Natural killer cell (primary cell): ENCODE results near the gene RARG. TPM values are rescaled to one million over a fixed set of nuclear protein-coding genes. Genes with fewer than 3 reads are reported as not detected.

ENCODE experiments used
- ATAC-seq, 3 donors: fragments of 150-1000 bp in 2 of 3; fragments of 200-7000 bp in 1 of 3; cut with Tn5 transposase; 1 replicate in 1 of 3; 2 replicates in 2 of 3; pipeline ENCODE4 v1.10.0; 2021; ENCODE audit warnings: mild to moderate bottlenecking in 2 of 3, moderate library complexity in 2 of 3
- DNase-seq, 2 donors: peaks; one replicate each; pipeline versions ENCODE4 v3.0.0 to v3.0.0-alpha.2; 2013 to 2021; ENCODE audit warnings: mixed read lengths in 1 of 2
- H3K27ac ChIP-seq: one replicate; pipeline ENCODE4 v1.5.1; 2013; ENCODE audit warnings: mild to moderate bottlenecking, low read length
- H3K27me3 ChIP-seq: one replicate; pipeline ENCODE4 v1.6.1; 2013; ENCODE audit warnings: low read length; ENCODE audit not compliant: control insufficient read depth, insufficient read depth
- H3K36me3 ChIP-seq: one replicate; pipeline ENCODE4 v1.6.1; 2013; ENCODE audit warnings: low read length; ENCODE audit not compliant: control insufficient read depth, insufficient read depth
- H3K4me1 ChIP-seq: one replicate; pipeline ENCODE4 v1.6.1; 2013; ENCODE audit warnings: low read length; ENCODE audit not compliant: control insufficient read depth, insufficient read depth
- H3K4me3 ChIP-seq: one replicate; pipeline ENCODE4 v1.5.1; 2013; ENCODE audit warnings: low read length
- H3K9me3 ChIP-seq: one replicate; pipeline ENCODE4 v1.6.1; 2013; ENCODE audit warnings: low read length; ENCODE audit not compliant: control insufficient read depth, insufficient read depth
- H3K27ac Mint-ChIP-seq, 2 donors: one replicate each; pipeline ENCODE4 v1.8.0; 2022; ENCODE audit warnings: mild to moderate bottlenecking in 2 of 2, mixed read lengths in 2 of 2, moderate library complexity in 1 of 2
- H3K27me3 Mint-ChIP-seq, 2 donors: one replicate each; pipeline ENCODE4 v1.8.0; 2022; ENCODE audit warnings: low read depth in 2 of 2, mixed read lengths in 2 of 2
- H3K36me3 Mint-ChIP-seq: one replicate; pipeline ENCODE4 v1.8.0; 2022; ENCODE audit warnings: mixed read lengths
- H3K4me1 Mint-ChIP-seq, 2 donors: one replicate each; pipeline ENCODE4 v1.8.0; 2022; ENCODE audit warnings: mixed read lengths in 2 of 2
- H3K4me3 Mint-ChIP-seq: one replicate; pipeline ENCODE4 v1.8.0; 2022; ENCODE audit warnings: mild to moderate bottlenecking, moderate library complexity, mixed read lengths
- H3K9me3 Mint-ChIP-seq, 2 donors: one replicate each; pipeline ENCODE4 v1.8.0; 2022; ENCODE audit warnings: mixed read lengths in 2 of 2
- CTCF ChIP-seq: fragments of 200-600 bp; IDR thresholded peaks from one replicate; pipeline ENCODE4 v1.8.0; 2022; ENCODE audit warnings: antibody characterized with exemption
- WGBS: methylation state at CpG from one replicate; pipeline ENCODE4 v1.1.7; 2013; ENCODE audit warnings: missing lambda C conversion rate; ENCODE audit not compliant: insufficient coverage; 5-methylcytosine and 5-hydroxymethylcytosine counted together
- intact Hi-C: fragments of 100-400 bp; cut with micrococcal nuclease; formaldehyde crosslinking; loops from one replicate; pipeline ENCODE4 v1.14.2; 2022
- total RNA-seq, 4 donors: library from RNA; stranded (reverse); fragments of 120-200 nt in 1 of 4; gene quantifications; one replicate each; pipeline versions ENCODE4 v1.2.3 to v1.2.4, GENCODE V29; 2013 to 2022

The RARG gene
- total RNA-seq, 3 donors from 2014 or later (not counting 1 experiment from before 2014, with no cell fraction given): 24.0 to 30.6 (median 27.5) TPM

GRCh38 chr12:53197011-53197640, 34.9 kb downstream of the RARG start:
- Mint-ChIP-seq H3K9me3 (no peaks in the 10 kb centered on the region), H3K4me1 (peaks cover 39 to 68% of the 10 kb centered on the region in 2 donors), H3K27me3 (no peaks in the 10 kb centered on the region), H3K27ac (no peak overlapping the region), H3K4me3 (no peak overlapping the region), H3K36me3 (peaks cover 6% of the 10 kb centered on the region)
- intact Hi-C loops: no loop called here
- H3K9me3 ChIP-seq: no peaks in the 10 kb centered on the region
- 95% methylated on average over 19 of the region's 19 CpGs for WGBS
- no peaks in the 10 kb centered on the region for H3K27me3 ChIP-seq
- H3K4me3 ChIP-seq: no peak overlapping the region
- peaks cover 45% of the 10 kb centered on the region for H3K4me1 ChIP-seq
- H3K36me3 ChIP-seq: peaks cover 64% of the 10 kb centered on the region
- no peak overlapping the region for H3K27ac ChIP-seq
- ATAC-seq (no peak), DNase-seq (no peak)
- TF ChIP-seq CTCF: no peak

- H3K4me1 ChIP-seq: peaks cover 41% of the 10 kb centered on the region
- Mint-ChIP-seq H3K9me3 (no peaks in the 10 kb centered on the region), H3K4me3 (no peak overlapping the region), H3K36me3 (peaks cover 6% of the 10 kb centered on the region), H3K4me1 (peaks cover 35 to 68% of the 10 kb centered on the region in 2 donors), H3K27ac (no peak overlapping the region), H3K27me3 (no peaks in the 10 kb centered on the region)
- no peaks in the 10 kb centered on the region for H3K27me3 ChIP-seq
- TF ChIP-seq CTCF: no peak
- H3K9me3 ChIP-seq: no peaks in the 10 kb centered on the region
- no peak overlapping the region for H3K27ac ChIP-seq
- ATAC-seq (no peak), DNase-seq (no peak)
- intact Hi-C loops: no loop called here
- no peak overlapping the region for H3K4me3 ChIP-seq
- WGBS: 95% methylated on average over 14 of the region's 14 CpGs
- H3K36me3 ChIP-seq: peaks cover 70% of the 10 kb centered on the region
Measured at GRCh38 chr12:53196486-53196885, 35.5 kb downstream of the RARG start.

GRCh38 chr12:53195516-53196420, 36.2 kb downstream of the RARG start:
- H3K36me3 ChIP-seq: peaks cover 77% of the 10 kb centered on the region
- 96% methylated on average over 10 of the region's 10 CpGs for WGBS
- Mint-ChIP-seq H3K4me1 (peaks cover 28 to 60% of the 10 kb centered on the region in 2 donors), H3K36me3 (peaks cover 1% of the 10 kb centered on the region), H3K27me3 (no peaks in the 10 kb centered on the region), H3K4me3 (no peak overlapping the region), H3K9me3 (no peaks in the 10 kb centered on the region), H3K27ac (no peak overlapping the region)
- H3K9me3 ChIP-seq: no peaks in the 10 kb centered on the region
- no peak for DNase-seq
- no peak for ATAC-seq
- no peak for TF ChIP-seq CTCF
- no peak overlapping the region for H3K4me3 ChIP-seq
- H3K27ac ChIP-seq: no peak overlapping the region
- intact Hi-C loops: no loop called here
- no peaks in the 10 kb centered on the region for H3K27me3 ChIP-seq
- H3K4me1 ChIP-seq: peaks cover 37% of the 10 kb centered on the region
